Measurements from ENCODE around the gene FAM89A. TPM values are rescaled to one million over a fixed set of nuclear protein-coding genes. Genes with fewer than 3 reads are reported as not detected.
A peak's percentile ranks its signal among the peaks of the same experiment; 100 is the strongest.
"Not testable (repeated sequence)": the region's sequence is repeated elsewhere in the genome, so short reads cannot be mapped to it uniquely, and the experiment has no call there.

FAM89A gene
- total and polyA plus RNA-seq, 2 donors, result 10.3 to 14.6 TPM

DNA sequence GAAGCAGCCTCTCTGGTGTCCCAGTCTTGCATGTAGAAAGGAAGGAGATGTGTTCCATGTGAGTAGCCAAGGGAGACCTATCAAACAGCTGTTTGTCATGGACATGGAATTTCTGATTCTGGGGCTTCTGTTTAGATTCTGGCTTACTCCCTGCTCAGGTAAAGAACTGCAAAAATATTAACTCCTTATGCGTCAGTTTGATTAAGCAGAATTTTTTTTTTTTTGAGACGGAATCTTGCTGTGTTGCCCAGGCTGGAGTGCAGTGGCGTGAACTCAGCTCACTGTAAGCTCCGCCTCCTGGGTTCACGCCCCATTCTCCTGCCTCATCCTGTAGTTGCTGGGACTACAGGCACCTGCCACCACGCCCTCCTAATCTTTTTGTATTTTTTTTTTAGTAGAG lies 54.3 kb downstream of the FAM89A start:
- no peaks in the 10 kb centered on the region for H3K36me3 ChIP-seq (ENCODE audit: insufficient read depth)
- 96% methylated on average over 6 of the region's 6 CpGs for WGBS
- DNase-seq (ENCODE audit: extremely low spot score), result no peak
- no peak overlapping the region for H3K4me3 ChIP-seq (ENCODE audit: low read depth, low read length)
- H3K4me1 ChIP-seq (ENCODE audit: insufficient read depth), result no peaks in the 10 kb centered on the region
- H3K27ac ChIP-seq (ENCODE audit: low read depth), result no peak overlapping the region

DNA sequence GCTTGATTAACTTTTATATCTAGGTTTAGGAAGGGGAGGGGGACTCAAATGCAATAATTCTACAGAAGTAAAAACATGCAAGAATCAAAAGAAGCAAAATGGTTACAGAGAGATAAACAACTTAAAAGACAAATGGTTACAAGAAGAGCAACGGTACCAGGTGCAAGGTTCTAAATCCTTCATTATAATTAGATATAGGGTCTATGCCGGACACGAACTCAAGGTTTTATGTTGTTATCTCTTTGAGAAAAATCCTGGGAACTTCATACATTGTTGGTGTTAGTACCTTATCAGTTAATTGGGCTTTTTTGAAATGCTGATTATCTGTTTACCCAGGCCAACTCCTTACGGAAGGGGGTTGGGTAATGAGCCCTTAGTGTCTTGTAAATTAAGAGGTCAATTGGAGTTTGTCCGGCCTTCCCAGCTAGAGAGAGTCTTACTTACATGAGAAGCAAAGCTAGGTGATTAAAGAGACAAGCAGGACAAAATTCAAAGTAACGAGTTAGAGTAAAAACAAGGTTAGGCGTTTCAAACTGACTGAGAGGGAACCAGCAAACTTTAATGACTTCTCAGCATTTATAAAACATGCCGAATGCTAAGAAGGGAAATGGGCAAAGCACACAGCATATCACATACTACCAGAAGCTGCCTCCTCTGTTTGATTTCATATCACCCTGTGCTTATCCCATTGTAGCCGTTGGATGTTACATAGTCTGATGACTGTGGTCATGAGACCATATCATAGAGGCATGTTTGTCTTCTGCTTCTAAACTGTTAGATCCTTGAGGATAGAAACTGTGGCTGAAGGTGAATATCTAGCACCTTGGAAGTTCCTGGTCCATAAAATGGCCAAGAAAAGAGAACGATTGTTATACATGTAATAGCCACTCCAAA lies 55.2 kb downstream of the FAM89A start:
- not testable (repeated sequence) for H3K4me3 ChIP-seq (ENCODE audit: low read depth, low read length); DNase-seq (ENCODE audit: extremely low spot score); H3K4me1 ChIP-seq (ENCODE audit: insufficient read depth); H3K36me3 ChIP-seq (ENCODE audit: insufficient read depth); H3K27ac ChIP-seq (ENCODE audit: low read depth)
- WGBS, result 57% methylated on average over 10 of the region's 10 CpGs

DNA sequence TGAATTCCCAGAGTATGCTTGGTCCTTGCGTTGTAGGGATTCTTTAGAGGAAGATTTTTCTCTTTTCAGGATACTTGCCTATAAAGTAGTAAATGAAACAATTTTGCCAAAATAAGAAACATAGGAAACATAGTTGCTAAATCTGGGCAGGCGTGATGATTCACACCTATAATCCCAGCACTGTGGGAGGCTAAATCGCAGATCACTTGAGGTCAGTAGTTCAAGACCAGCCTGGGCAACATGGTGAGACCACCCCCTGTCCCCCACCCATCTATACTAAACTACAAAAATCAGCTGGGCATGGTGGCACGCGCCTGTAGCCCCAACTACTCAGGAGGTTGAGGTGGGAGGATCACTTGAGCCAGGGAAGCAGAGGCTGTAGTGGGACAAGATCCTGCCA lies 56.2 kb downstream of the FAM89A start:
- no peaks in the 10 kb centered on the region for H3K36me3 ChIP-seq (ENCODE audit: insufficient read depth)
- 87% methylated on average over 5 of the region's 5 CpGs for WGBS
- H3K27ac ChIP-seq (ENCODE audit: low read depth), result no peak overlapping the region
- no peak overlapping the region for H3K4me3 ChIP-seq (ENCODE audit: low read depth, low read length)
- peaks cover 2% of the 10 kb centered on the region for H3K4me1 ChIP-seq (ENCODE audit: insufficient read depth)
- no peak for DNase-seq (ENCODE audit: extremely low spot score)

GRCh38 chr1:230982696-230983095 lies 57.4 kb downstream of the FAM89A start:
- H3K4me1 ChIP-seq (ENCODE audit: insufficient read depth), result peaks cover 2% of the 10 kb centered on the region
- no peak overlapping the region for H3K4me3 ChIP-seq (ENCODE audit: low read depth, low read length)
- WGBS, result 89% methylated on average over 4 of the region's 4 CpGs
- H3K27ac ChIP-seq (ENCODE audit: low read depth), result no peak overlapping the region
- H3K36me3 ChIP-seq (ENCODE audit: insufficient read depth), result no peaks in the 10 kb centered on the region
- no peak for DNase-seq (ENCODE audit: extremely low spot score)

GRCh38 chr1:230979952-230980351 lies 60.1 kb downstream of the FAM89A start:
- no peak overlapping the region for H3K4me3 ChIP-seq (ENCODE audit: low read depth, low read length)
- no peak overlapping the region for H3K27ac ChIP-seq (ENCODE audit: low read depth)
- 82% methylated on average over 4 of the region's 4 CpGs for WGBS
- no peak for DNase-seq (ENCODE audit: extremely low spot score)
- H3K4me1 ChIP-seq (ENCODE audit: insufficient read depth), result peaks cover 2% of the 10 kb centered on the region
- H3K36me3 ChIP-seq (ENCODE audit: insufficient read depth), result no peaks in the 10 kb centered on the region

- H3K27ac ChIP-seq (ENCODE audit: low read depth), result no peak overlapping the region
Observed at GRCh38 chr1:230979389-230979716, 60.7 kb downstream of the FAM89A start.

GRCh38 chr1:230978491-230979388 lies 61.3 kb downstream of the FAM89A start, which contains the start of the genes ARV1 and TTC13:
Gene ARV1, plus strand, starts transcription at chr1:230979094. Its CDS starts 12 bp downstream, at chr1:230979106.
Gene TTC13, minus strand, starts transcription at chr1:230978861. Its CDS starts 31 bp downstream, at chr1:230978830.
- DNase-seq (ENCODE audit: extremely low spot score), result peak; percentile 94
- Histone ChIP-seq H3K27ac (ENCODE audit: low read depth) (no peak within 1 kb of the TSS), H3K4me1 (ENCODE audit: insufficient read depth) (peaks cover 2% of the 10 kb centered on the region), H3K36me3 (ENCODE audit: insufficient read depth) (no peaks in the 10 kb centered on the region), H3K4me3 (ENCODE audit: low read depth, low read length) (peak within 1 kb of the TSS; percentile 91)
- WGBS, result under 1% methylated on average over 79 of the region's 79 CpGs

More at GRCh38 chr1:230979389-230979716, 60.7 kb downstream of the FAM89A start:
- Histone ChIP-seq H3K36me3 (ENCODE audit: insufficient read depth) (no peaks in the 10 kb centered on the region), H3K4me3 (ENCODE audit: low read depth, low read length) (peak overlapping the region; percentile 91), H3K4me1 (ENCODE audit: insufficient read depth) (peaks cover 2% of the 10 kb centered on the region)
- 6% methylated on average over 12 of the region's 12 CpGs for WGBS
- no peak for DNase-seq (ENCODE audit: extremely low spot score)

- 2% methylated on average over 52 of the region's 52 CpGs for WGBS
- no peak for DNase-seq (ENCODE audit: extremely low spot score)
- Histone ChIP-seq H3K4me1 (ENCODE audit: insufficient read depth) (peaks cover 2% of the 10 kb centered on the region), H3K27ac (ENCODE audit: low read depth) (no peak overlapping the region), H3K4me3 (ENCODE audit: low read depth, low read length) (peak overlapping the region; percentile 91), H3K36me3 (ENCODE audit: insufficient read depth) (no peaks in the 10 kb centered on the region)
Observed at GRCh38 chr1:230977761-230978490, 62.1 kb downstream of the FAM89A start.

GRCh38 chr1:230976825-230977747 lies 63.0 kb downstream of the FAM89A start:
- no peak for DNase-seq (ENCODE audit: extremely low spot score)
- peaks cover 2% of the 10 kb centered on the region for H3K4me1 ChIP-seq (ENCODE audit: insufficient read depth)
- H3K36me3 ChIP-seq (ENCODE audit: insufficient read depth), result no peaks in the 10 kb centered on the region
- WGBS, result 70% methylated on average over 14 of the region's 14 CpGs
- peak overlapping the region; percentile 91 for H3K4me3 ChIP-seq (ENCODE audit: low read depth, low read length)
- no peak overlapping the region for H3K27ac ChIP-seq (ENCODE audit: low read depth)

DNA sequence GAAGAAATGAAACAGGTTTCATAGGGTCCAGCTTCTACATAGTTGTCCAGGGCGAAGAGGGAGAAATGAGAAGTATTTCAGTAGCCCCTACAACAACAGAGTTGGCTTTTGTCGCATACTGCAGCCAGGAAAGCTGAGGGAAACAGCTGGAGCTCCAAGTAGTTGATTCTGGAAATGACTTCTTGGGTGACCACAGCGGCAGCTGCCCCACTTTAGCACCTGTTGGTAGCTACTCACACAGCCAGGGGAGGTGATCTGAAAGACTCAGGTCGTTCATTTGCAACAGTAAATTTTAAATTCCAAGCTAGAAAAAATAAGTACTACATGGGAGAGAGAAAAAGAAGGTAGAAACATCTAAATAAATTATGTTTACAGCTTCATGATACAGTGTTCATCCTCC lies 63.7 kb downstream of the FAM89A start:
- Histone ChIP-seq H3K36me3 (ENCODE audit: insufficient read depth) (no peaks in the 10 kb centered on the region), H3K4me1 (ENCODE audit: insufficient read depth) (peaks cover 2% of the 10 kb centered on the region), H3K27ac (ENCODE audit: low read depth) (no peak overlapping the region), H3K4me3 (ENCODE audit: low read depth, low read length) (no peak overlapping the region)
- DNase-seq (ENCODE audit: extremely low spot score), result no peak
- 93% methylated on average over 4 of the region's 4 CpGs for WGBS

DNA sequence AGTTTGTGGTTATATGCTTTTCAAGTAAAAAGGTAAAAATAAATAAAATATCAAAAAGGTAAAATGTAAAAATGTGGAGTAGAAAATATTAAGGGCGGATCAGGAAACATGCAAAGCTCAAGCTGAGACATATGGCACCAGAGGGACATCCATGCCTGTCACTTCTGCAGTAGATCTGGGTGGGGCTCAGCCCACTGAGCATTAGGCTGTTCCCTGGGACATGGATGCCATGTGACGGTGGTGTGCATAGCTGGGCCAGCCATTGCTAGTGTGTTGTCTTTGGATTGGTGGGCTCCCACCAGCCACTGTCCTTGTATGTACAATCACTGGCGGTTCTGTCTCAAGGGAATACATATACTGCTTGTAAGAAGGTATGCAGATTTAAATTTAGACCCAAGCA lies 64.4 kb downstream of the FAM89A start:
- Histone ChIP-seq H3K36me3 (ENCODE audit: insufficient read depth) (no peaks in the 10 kb centered on the region), H3K4me1 (ENCODE audit: insufficient read depth) (peaks cover 2% of the 10 kb centered on the region), H3K27ac (ENCODE audit: low read depth) (no peak overlapping the region), H3K4me3 (ENCODE audit: low read depth, low read length) (no peak overlapping the region)
- DNase-seq (ENCODE audit: extremely low spot score), result no peak
- 96% methylated on average over 3 of the region's 3 CpGs for WGBS

DNA sequence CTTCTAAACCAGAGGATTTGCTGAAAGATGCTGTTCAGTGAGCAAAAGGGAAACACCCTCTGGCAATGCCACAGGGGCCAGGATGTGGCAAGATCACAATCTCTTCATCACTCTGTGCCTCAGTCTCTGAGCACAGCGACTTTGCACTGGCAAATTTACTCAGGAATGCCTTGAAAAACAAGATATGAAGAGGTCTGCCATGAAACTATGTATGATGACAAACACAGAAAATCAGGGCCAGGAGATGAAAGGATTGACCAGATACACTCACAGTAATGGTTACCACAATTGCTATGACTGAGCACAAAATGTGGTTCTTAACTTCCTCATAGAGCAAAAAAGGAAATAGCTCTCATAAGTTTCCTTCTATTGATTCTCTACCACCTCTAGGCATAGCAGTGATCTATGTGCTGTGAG lies 67.2 kb downstream of the FAM89A start:
- Histone ChIP-seq H3K36me3 (ENCODE audit: insufficient read depth) (no peaks in the 10 kb centered on the region), H3K4me3 (ENCODE audit: low read depth, low read length) (no peak overlapping the region), H3K4me1 (ENCODE audit: insufficient read depth) (no peaks in the 10 kb centered on the region), H3K27ac (ENCODE audit: low read depth) (no peak overlapping the region)
- WGBS, result 72% methylated on average over 1 of the region's 1 CpG
- no peak for DNase-seq (ENCODE audit: extremely low spot score)

All from urinary bladder (tissue), 4 donors.